ENCODE measurements around the gene ACTL9.
"Not testable (repeated sequence)": the region's sequence is repeated elsewhere in the genome, so short reads cannot be mapped to it uniquely, and the experiment has no call there.

The ACTL9 gene

GRCh38 chr19:8698433-8699063, at the start of gene ACTL9:
Gene ACTL9, minus strand, starts transcription at chr19:8698795. Its CDS starts 94 bp downstream, at chr19:8698701.
- H3K36me3 ChIP-seq (ENCODE audit: low read depth): no peaks in the 10 kb centered on the region
- TF ChIP-seq, protein P1, sequence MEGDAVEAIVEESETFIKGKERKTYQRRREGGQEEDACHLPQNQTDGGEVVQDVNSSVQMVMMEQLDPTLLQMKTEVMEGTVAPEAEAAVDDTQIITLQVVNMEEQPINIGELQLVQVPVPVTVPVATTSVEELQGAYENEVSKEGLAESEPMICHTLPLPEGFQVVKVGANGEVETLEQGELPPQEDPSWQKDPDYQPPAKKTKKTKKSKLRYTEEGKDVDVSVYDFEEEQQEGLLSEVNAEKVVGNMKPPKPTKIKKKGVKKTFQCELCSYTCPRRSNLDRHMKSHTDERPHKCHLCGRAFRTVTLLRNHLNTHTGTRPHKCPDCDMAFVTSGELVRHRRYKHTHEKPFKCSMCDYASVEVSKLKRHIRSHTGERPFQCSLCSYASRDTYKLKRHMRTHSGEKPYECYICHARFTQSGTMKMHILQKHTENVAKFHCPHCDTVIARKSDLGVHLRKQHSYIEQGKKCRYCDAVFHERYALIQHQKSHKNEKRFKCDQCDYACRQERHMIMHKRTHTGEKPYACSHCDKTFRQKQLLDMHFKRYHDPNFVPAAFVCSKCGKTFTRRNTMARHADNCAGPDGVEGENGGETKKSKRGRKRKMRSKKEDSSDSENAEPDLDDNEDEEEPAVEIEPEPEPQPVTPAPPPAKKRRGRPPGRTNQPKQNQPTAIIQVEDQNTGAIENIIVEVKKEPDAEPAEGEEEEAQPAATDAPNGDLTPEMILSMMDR (IDR thresholded peaks at IDR 0.05; ENCODE audit: poor library complexity, severe bottlenecking): no peak
- H3K27me3 ChIP-seq (ENCODE audit: insufficient read depth, poor library complexity, severe bottlenecking): no peaks in the 10 kb centered on the region
- H3K9me3 ChIP-seq (ENCODE audit: severe bottlenecking): peaks cover 2% of the 10 kb centered on the region
- no peak within 1 kb of the TSS for H3K27ac ChIP-seq (ENCODE audit: poor library complexity, severe bottlenecking)
- H3K4me3 ChIP-seq (ENCODE audit: severe bottlenecking): no peak within 1 kb of the TSS
- no peaks in the 10 kb centered on the region for H3K4me1 ChIP-seq (ENCODE audit: insufficient read depth, poor library complexity, severe bottlenecking)
- DNase-seq (ENCODE audit: low spot score) (no peak), ATAC-seq (ENCODE audit: low read depth) (no peak)

DNA sequence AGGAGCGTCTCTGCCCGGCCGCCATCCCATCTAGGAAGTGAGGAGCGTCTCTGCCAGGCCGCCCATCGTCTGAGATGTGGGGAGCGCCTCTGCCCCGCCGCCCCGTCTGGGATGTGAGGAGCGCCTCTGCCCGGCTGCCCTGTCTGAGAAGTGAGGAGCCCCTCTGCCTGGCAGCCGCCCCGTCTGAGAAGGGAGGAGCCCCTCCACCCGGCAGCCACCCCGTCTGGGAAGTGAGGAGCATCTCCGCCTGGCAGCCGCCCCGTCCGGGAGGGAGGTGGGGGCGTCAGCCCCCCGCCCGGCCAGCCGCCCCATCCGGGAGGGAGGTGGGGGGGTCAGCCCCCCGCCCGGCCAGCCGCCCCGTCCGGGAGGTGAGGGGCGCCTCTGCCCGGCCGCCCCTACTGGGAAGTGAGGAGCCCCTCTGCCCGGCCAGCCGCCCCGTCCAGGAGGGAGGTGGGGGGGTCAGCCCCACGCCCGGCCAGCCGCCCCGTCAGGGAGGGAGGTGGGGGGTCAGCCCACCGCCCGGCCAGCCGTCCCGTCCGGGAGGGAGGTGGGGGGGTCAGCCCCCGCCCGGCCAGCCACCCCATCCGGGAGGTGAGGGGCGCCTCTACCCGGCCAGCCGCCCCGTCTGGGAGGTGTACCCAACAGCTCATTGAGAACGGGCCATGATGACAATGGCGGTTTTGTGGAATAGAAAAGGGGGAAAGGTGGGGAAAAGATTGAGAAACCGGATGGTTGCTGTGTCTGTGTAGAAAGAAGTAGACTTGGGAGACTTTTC, 40.9 kb upstream of the ACTL9 start:
- H3K27me3 ChIP-seq (ENCODE audit: insufficient read depth, poor library complexity, severe bottlenecking); H3K36me3 ChIP-seq (ENCODE audit: low read depth); H3K9me3 ChIP-seq (ENCODE audit: severe bottlenecking); DNase-seq (ENCODE audit: low spot score); H3K27ac ChIP-seq (ENCODE audit: poor library complexity, severe bottlenecking); H3K4me3 ChIP-seq (ENCODE audit: severe bottlenecking); ATAC-seq (ENCODE audit: low read depth); H3K4me1 ChIP-seq (ENCODE audit: insufficient read depth, poor library complexity, severe bottlenecking): not testable (repeated sequence)

- no peaks in the 10 kb centered on the region for H3K27me3 ChIP-seq (ENCODE audit: insufficient read depth, poor library complexity, severe bottlenecking)
- no peaks in the 10 kb centered on the region for H3K4me1 ChIP-seq (ENCODE audit: insufficient read depth, poor library complexity, severe bottlenecking)
- ATAC-seq (ENCODE audit: low read depth) (no peak), DNase-seq (ENCODE audit: low spot score) (no peak)
- H3K36me3 ChIP-seq (ENCODE audit: low read depth): no peaks in the 10 kb centered on the region
- H3K9me3 ChIP-seq (ENCODE audit: severe bottlenecking): no peaks in the 10 kb centered on the region
- TF ChIP-seq, protein P1 (IDR thresholded peaks at IDR 0.05; ENCODE audit: poor library complexity, severe bottlenecking): no peak
- H3K4me3 ChIP-seq (ENCODE audit: severe bottlenecking): no peak overlapping the region
- no peak overlapping the region for H3K27ac ChIP-seq (ENCODE audit: poor library complexity, severe bottlenecking)
Observed at GRCh38 chr19:8738377-8738776, 39.8 kb upstream of the ACTL9 start.

DNA sequence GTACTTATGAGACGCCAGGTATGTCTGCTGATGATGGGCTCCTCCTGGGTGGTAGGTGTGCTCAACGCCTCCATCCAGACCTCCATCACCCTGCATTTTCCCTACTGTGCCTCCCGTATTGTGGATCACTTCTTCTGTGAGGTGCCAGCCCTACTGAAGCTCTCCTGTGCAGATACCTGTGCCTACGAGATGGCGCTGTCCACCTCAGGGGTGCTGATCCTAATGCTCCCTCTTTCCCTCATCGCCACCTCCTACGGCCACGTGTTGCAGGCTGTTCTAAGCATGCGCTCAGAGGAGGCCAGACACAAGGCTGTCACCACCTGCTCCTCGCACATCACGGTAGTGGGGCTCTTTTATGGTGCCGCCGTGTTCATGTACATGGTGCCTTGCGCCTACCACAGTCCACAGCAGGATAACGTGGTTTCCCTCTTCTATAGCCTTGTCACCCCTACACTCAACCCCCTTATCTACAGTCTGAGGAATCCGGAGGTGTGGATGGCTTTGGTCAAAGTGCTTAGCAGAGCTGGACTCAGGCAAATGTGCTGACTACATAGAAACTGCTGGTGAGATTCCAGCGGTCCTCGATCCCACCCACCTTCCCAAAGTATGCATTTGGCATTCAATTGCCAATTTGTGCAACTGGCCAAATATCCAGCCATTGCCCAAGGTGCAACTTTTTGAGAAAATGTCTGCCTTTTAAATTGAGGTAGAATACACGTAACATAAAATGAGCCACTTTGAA, 33.0 kb upstream of the ACTL9 start:
- ATAC-seq (ENCODE audit: low read depth) (no peak), DNase-seq (ENCODE audit: low spot score) (no peak)
- Histone ChIP-seq H3K27me3 (ENCODE audit: insufficient read depth, poor library complexity, severe bottlenecking) (no peaks in the 10 kb centered on the region), H3K4me3 (ENCODE audit: severe bottlenecking) (no peak overlapping the region), H3K36me3 (ENCODE audit: low read depth) (no peaks in the 10 kb centered on the region), H3K27ac (ENCODE audit: poor library complexity, severe bottlenecking) (no peak overlapping the region), H3K9me3 (ENCODE audit: severe bottlenecking) (peaks cover 2% of the 10 kb centered on the region), H3K4me1 (ENCODE audit: insufficient read depth, poor library complexity, severe bottlenecking) (no peaks in the 10 kb centered on the region)
- TF ChIP-seq, protein P1 (IDR thresholded peaks at IDR 0.05; ENCODE audit: poor library complexity, severe bottlenecking): no peak

GRCh38 chr19:8724276-8724675, 25.7 kb upstream of the ACTL9 start:
- ATAC-seq (ENCODE audit: low read depth): no peak
- H3K9me3 ChIP-seq (ENCODE audit: severe bottlenecking): no peaks in the 10 kb centered on the region
- no peak for DNase-seq (ENCODE audit: low spot score)
- no peaks in the 10 kb centered on the region for H3K27me3 ChIP-seq (ENCODE audit: insufficient read depth, poor library complexity, severe bottlenecking)
- no peaks in the 10 kb centered on the region for H3K36me3 ChIP-seq (ENCODE audit: low read depth)
- TF ChIP-seq, protein P1 (IDR thresholded peaks at IDR 0.05; ENCODE audit: poor library complexity, severe bottlenecking): no peak
- H3K4me3 ChIP-seq (ENCODE audit: severe bottlenecking): no peak overlapping the region
- H3K4me1 ChIP-seq (ENCODE audit: insufficient read depth, poor library complexity, severe bottlenecking): no peaks in the 10 kb centered on the region
- no peak overlapping the region for H3K27ac ChIP-seq (ENCODE audit: poor library complexity, severe bottlenecking)

Data from RWPE2 (cell line).